Neural cell (in vitro differentiated cells): ENCODE data around the gene URB2. TPM values are rescaled to one million over a fixed set of nuclear protein-coding genes. Genes with fewer than 3 reads are reported as not detected.
A peak's percentile ranks its signal among the peaks of the same experiment; 100 is the strongest.

ENCODE experiments used
- H2AFZ ChIP-seq: fragments of 200-600, 300-800 bp; sonication (generic), shearing (Covaris generic); 2 replicates; pipeline ENCODE4 v1.6.0; 2014; ENCODE audit warnings: low read depth, mild to moderate bottlenecking, antibody characterized with exemption, low read length, moderate library complexity
- H3F3A ChIP-seq: fragments of 200-600 bp; shearing (Covaris generic); 2 replicates; pipeline ENCODE4 v1.6.1; 2016; ENCODE audit warnings: mild to moderate bottlenecking, moderate library complexity, mixed read lengths, antibody characterized with exemption, low read length; ENCODE audit not compliant: insufficient read depth, poor library complexity, severe bottlenecking
- H3K27ac ChIP-seq: fragments of 200-600, 300-800 bp; sonication (generic), shearing (Covaris generic); 2 replicates; pipeline ENCODE4 v1.5.1; 2014; ENCODE audit warnings: mild to moderate bottlenecking, low read length, moderate library complexity
- H3K27me3 ChIP-seq: fragments of 300-800, 200-600 bp; sonication (generic), shearing (Covaris generic); 2 replicates; pipeline ENCODE4 v1.6.0; 2014; ENCODE audit warnings: mild to moderate bottlenecking, low read depth, low read length, moderate library complexity; ENCODE audit not compliant: insufficient read depth
- H3K36me3 ChIP-seq: fragments of 300-800, 200-600 bp; sonication (generic), shearing (Covaris generic); 2 replicates; pipeline ENCODE4 v1.5.1; 2014; ENCODE audit warnings: mild to moderate bottlenecking, antibody characterized with exemption, low read length, moderate library complexity; ENCODE audit not compliant: insufficient read depth
- H3K4me2 ChIP-seq: fragments of 300-800, 200-600 bp; sonication (generic), shearing (Covaris generic); 2 replicates; pipeline ENCODE4 v1.6.0; 2014; ENCODE audit warnings: mild to moderate bottlenecking, low read length
- H3K4me3 ChIP-seq: fragments of 300-800, 200-600 bp; sonication (generic), shearing (Covaris generic); 2 replicates; pipeline ENCODE4 v1.5.1; 2014; ENCODE audit warnings: mild to moderate bottlenecking, low read length, moderate library complexity
- H3K79me2 ChIP-seq: fragments of 200-600 bp; shearing (Covaris generic); replicated peaks from 2 replicates; pipeline ENCODE4 v1.6.0; 2014; ENCODE audit warnings: mild to moderate bottlenecking, low read length, moderate library complexity; ENCODE audit not compliant: insufficient read depth
- H3K9ac ChIP-seq: fragments of 300-800, 200-600 bp; sonication (generic), shearing (Covaris generic); 2 replicates; pipeline ENCODE4 v1.6.1; 2016; ENCODE audit warnings: mild to moderate bottlenecking, low read length, mixed read lengths
- H3K9me2 ChIP-seq: fragments of 200-600 bp; shearing (Covaris generic); 2 replicates; pipeline ENCODE4 v1.6.1; 2016; ENCODE audit warnings: mild to moderate bottlenecking, low read length, mixed read lengths; ENCODE audit not compliant: insufficient read depth
- H3K9me3 ChIP-seq: fragments of 200-600, 300-800 bp; sonication (generic), shearing (Covaris generic); 2 replicates; pipeline ENCODE4 v1.6.1; 2016; ENCODE audit warnings: mild to moderate bottlenecking, mixed run types, low read length, moderate library complexity, mixed read lengths
- H4K20me1 ChIP-seq: fragments of 200-600 bp; shearing (Covaris generic); 2 replicates; pipeline ENCODE4 v1.6.1; 2016; ENCODE audit warnings: mild to moderate bottlenecking, mixed run types; ENCODE audit not compliant: insufficient read depth
- CTCF ChIP-seq: fragments of 450-650 bp; IDR thresholded peaks from 2 replicates; pipeline ENCODE4 v1.5.1; 2014; ENCODE audit warnings: antibody characterized with exemption, mild to moderate bottlenecking, moderate library complexity; ENCODE audit not compliant: poor library complexity, severe bottlenecking
- EP300 ChIP-seq: fragments of 450-650 bp; conservative IDR thresholded peaks from 2 replicates; pipeline ENCODE4 v1.6.1; 2014; ENCODE audit warnings: antibody characterized with exemption, mild to moderate bottlenecking, moderate library complexity; ENCODE audit not compliant: poor library complexity, severe bottlenecking
- EZH2 ChIP-seq: fragments of 200-600, 300-800 bp; shearing (Covaris generic), sonication (generic); IDR thresholded peaks from 2 replicates; pipeline ENCODE4 v1.6.1; 2014; ENCODE audit warnings: antibody characterized with exemption, low read length, borderline replicate concordance, mild to moderate bottlenecking; ENCODE audit not compliant: insufficient read depth, poor library complexity, severe bottlenecking
- MXI1 ChIP-seq: fragments of 450-650 bp; conservative IDR thresholded peaks from 2 replicates; pipeline ENCODE4 v1.6.1; 2014; ENCODE audit warnings: antibody characterized with exemption, mild to moderate bottlenecking; ENCODE audit not compliant: poor library complexity, severe bottlenecking
- POLR2AphosphoS5 ChIP-seq: IDR thresholded peaks from 2 replicates; pipeline ENCODE4 v1.6.1; 2012
- RAD21 ChIP-seq: fragments of 450-650 bp; conservative IDR thresholded peaks from 2 replicates; pipeline ENCODE4 v1.6.1; 2014; ENCODE audit warnings: antibody characterized with exemption, mild to moderate bottlenecking, moderate library complexity
- REST ChIP-seq: IDR thresholded peaks from 2 replicates; pipeline ENCODE4 v1.6.1; 2012; ENCODE audit warnings: borderline replicate concordance
- SMC3 ChIP-seq: fragments of 450-650 bp; conservative IDR thresholded peaks from 2 replicates; pipeline ENCODE4 v1.6.1; 2014; ENCODE audit warnings: antibody characterized with exemption, mild to moderate bottlenecking, moderate library complexity; ENCODE audit not compliant: poor library complexity
- TAF1 ChIP-seq: IDR thresholded peaks from 2 replicates; pipeline ENCODE4 v1.6.1; 2012; ENCODE audit warnings: low read depth
- polyA plus RNA-seq: library from polyadenylated mRNA; depleted of rRNA; stranded (reverse); fragments of >200 nt; gene quantifications from 2 replicates; pipeline ENCODE4 v1.2.3, GENCODE V29; 2014

The URB2 gene
- polyA plus RNA-seq, 1 donor from 2014 or later, result 5.7 TPM

GRCh38 chr1:229623838-229624237 lies 2.2 kb upstream of the URB2 start:
- Histone ChIP-seq H3K27me3 (no peaks in the 10 kb centered on the region), H3K79me2 (peaks cover 35% of the 10 kb centered on the region), H3K4me2 (no peak overlapping the region), H2AFZ (no peak overlapping the region), H3K9me3 (no peaks in the 10 kb centered on the region), H3K4me3 (peak overlapping the region; percentile 98), H3K9ac (no peak overlapping the region), H3K9me2 (no peaks in the 10 kb centered on the region), H3F3A (no peaks in the 10 kb centered on the region), H3K36me3 (no peaks in the 10 kb centered on the region), H3K27ac (no peak overlapping the region), H4K20me1 (no peaks in the 10 kb centered on the region)
- no peak for TF ChIP-seq REST
- TF ChIP-seq RAD21, result no peak
- TF ChIP-seq TAF1, result no peak
- TF ChIP-seq POLR2AphosphoS5, result no peak
- no peak for TF ChIP-seq EP300
- no peak for TF ChIP-seq CTCF
- no peak for TF ChIP-seq MXI1
- no peak for TF ChIP-seq EZH2
- no peak for TF ChIP-seq SMC3

GRCh38 chr1:229624521-229625070 lies 1.5 kb upstream of the URB2 start:
- Histone ChIP-seq H3K36me3 (no peaks in the 10 kb centered on the region), H3K27ac (peak overlapping the region; percentile 42), H3K9ac (peak overlapping the region; percentile 64), H3K9me3 (no peaks in the 10 kb centered on the region), H3K79me2 (peaks cover 39% of the 10 kb centered on the region), H3K27me3 (no peaks in the 10 kb centered on the region), H4K20me1 (no peaks in the 10 kb centered on the region), H3F3A (no peaks in the 10 kb centered on the region), H3K4me3 (peak overlapping the region; percentile 98), H3K4me2 (peak overlapping the region; percentile 74), H3K9me2 (no peaks in the 10 kb centered on the region), H2AFZ (no peak overlapping the region)
- TF ChIP-seq RAD21 (no peak), SMC3 (no peak), POLR2AphosphoS5 (no peak), MXI1 (no peak), EP300 (no peak), REST (no peak), TAF1 (no peak), EZH2 (no peak), CTCF (no peak)
